GM20000 (cell line): ENCODE measurements around the gene RMND5A.
A peak's percentile ranks its signal among the peaks of the same experiment; 100 is the strongest.

ENCODE experiments used
- DNase-seq: peaks from one replicate; pipeline ENCODE4 v3.0.0; 2012; ENCODE audit warnings: low spot score
- CTCF ChIP-seq: IDR thresholded peaks from 2 replicates; pipeline ENCODE4 v1.5.1; 2012; ENCODE audit warnings: mild to moderate bottlenecking, control low read depth; ENCODE audit errors: extremely low read depth, missing control alignments

The RMND5A gene

DNA sequence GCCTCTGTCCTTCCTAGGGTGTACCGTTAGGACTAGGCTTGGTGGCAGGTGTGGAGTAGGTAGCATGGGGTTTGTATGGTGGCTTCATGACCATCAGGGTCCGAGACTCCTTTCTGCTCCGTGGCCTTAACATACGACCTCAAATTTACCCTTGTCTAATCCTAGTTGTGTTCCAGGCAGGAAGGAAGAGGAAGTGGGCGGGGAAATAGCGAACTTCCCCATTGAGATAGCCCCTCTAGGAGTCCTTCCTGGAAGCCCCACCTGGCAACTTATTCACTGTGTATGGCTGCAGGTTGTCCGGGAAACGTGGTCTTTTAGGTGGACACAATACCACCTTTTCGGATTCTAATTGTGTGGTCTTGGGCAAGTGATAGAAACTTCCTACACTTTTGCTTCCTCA lies 61.3 kb downstream of the RMND5A start:
- no peak for DNase-seq
- no peak for TF ChIP-seq CTCF

DNA sequence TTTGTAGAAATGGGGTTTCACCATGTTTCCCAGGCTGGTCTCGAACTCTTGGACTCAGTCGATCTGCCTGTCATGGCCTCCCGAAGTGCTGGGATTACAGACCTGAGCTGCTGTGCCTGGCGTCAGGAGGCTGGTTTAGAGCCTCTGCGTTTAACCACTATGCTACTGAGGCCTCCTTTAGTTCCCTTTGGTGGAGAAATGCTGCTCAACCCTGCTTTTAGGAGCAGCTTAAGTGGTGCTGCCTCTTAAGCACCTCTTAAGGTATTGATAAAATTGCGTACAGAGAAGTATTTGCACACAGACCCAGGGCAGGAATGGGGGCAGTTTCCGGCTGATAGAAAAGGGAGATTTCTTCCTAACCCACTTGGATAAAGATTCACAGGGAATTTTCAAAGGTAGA lies 62.7 kb downstream of the RMND5A start:
- no peak for TF ChIP-seq CTCF
- DNase-seq, result no peak

- TF ChIP-seq CTCF, result no peak
Observed at GRCh38 chr2:86783615-86784339, 63.7 kb downstream of the RMND5A start.

GRCh38 chr2:86785456-86785855 lies 65.4 kb downstream of the RMND5A start:
- no peak for DNase-seq
- TF ChIP-seq CTCF, result no peak

More at GRCh38 chr2:86783615-86784339, 63.7 kb downstream of the RMND5A start:
- peak; percentile 84 for DNase-seq

DNA sequence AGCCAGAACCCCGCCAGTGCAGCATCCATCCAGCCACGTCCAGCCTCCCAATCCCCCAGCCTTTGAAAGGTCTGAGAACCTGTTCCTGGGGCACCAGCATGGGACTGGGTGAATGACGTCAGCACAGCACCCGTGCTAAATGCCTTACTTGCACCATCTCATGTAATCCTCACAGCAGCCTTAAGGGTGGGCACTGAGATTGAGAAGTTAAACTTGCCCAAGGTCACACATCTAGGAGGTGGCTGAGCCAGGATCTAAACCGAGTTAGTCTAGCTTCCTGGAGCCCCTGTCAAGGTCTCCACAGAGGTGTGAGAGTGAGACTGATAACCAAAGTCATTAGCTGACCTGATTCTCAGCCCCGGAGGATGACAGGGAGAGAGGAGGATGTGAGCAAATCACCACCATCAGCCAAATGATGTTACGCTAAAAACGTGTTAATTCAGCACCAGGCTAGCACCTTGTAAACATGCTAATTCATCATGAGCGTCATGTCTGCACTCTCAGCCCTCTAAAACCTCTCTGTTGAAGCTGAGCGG lies 66.0 kb downstream of the RMND5A start:
- no peak for TF ChIP-seq CTCF
- DNase-seq, result no peak

- no peak for TF ChIP-seq CTCF
- no peak for DNase-seq
Observed at GRCh38 chr2:86787736-86788135, 67.6 kb downstream of the RMND5A start.

GRCh38 chr2:86788165-86788564 lies 68.1 kb downstream of the RMND5A start:
- DNase-seq, result no peak

More at GRCh38 chr2:86788165-86788564, 68.1 kb downstream of the RMND5A start:
- no peak for TF ChIP-seq CTCF
